ENCODE measurements around the gene NR0B1.

NR0B1 gene

DNA sequence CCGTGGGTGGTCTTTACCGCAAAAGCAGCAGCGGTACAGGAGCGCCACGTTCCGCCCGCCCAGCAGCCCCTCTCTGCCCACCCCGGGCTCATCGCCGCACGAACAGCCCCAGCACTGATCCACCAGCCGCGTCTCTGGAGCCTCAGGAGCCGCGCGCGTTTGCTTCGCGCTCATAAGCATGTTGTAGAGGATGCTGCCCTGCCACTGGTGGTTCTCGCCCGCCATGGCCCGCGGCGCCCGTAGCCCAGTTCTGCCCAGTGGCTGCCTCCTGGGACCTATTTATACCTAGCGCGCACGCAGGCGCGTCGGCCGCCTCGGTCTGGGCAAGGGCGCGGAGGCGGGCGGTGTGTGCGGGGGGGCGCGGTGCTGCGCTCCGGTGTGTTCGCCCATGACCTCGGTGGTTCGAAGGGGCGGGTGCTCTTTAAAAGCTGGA lies at the start of gene NR0B1:
NR0B1 (minus strand) TSS at position 252 of the 433 bp plus-strand sequence; CDS start at position 225, 27 bp downstream.
- DNase-seq (ENCODE audit: low read depth): no peak
- no peak within 1 kb of the TSS for H3K4me3 ChIP-seq (replicated peaks; ENCODE audit: low read depth, low read length)
- TF ChIP-seq CTCF (IDR thresholded peaks at IDR 0.05; ENCODE audit: low read length, missing control alignments): no peak

- H3K4me3 ChIP-seq (replicated peaks; ENCODE audit: low read depth, low read length): no peak overlapping the region
- TF ChIP-seq CTCF (IDR thresholded peaks at IDR 0.05; ENCODE audit: low read length, missing control alignments): no peak
Observed at GRCh38 chrX:30349946-30350345, 40.8 kb upstream of the NR0B1 start.

DNA sequence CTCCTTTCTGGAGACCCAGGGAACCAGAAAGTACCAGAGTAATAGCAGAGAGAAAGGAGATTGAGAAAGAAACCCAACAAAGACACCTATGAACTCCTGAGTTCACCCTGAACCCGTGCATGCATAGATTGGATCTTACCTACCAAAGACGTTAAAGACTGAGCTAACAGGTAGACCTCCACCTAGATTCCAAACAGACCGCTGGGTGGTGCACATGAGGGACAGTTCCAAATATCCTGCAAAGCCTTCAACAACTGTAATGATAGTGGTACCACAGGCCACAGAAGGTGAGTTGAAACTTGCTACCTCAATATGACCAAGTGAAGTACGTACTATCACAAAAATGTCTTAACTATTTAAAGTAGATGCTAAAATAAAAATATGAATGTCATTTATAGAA lies 34.0 kb upstream of the NR0B1 start:
- H3K4me3 ChIP-seq (replicated peaks; ENCODE audit: low read depth, low read length): no peak overlapping the region
- no peak for DNase-seq (ENCODE audit: low read depth)
- no peak for TF ChIP-seq CTCF (IDR thresholded peaks at IDR 0.05; ENCODE audit: low read length, missing control alignments)

More at GRCh38 chrX:30349946-30350345, 40.8 kb upstream of the NR0B1 start:
- no peak for DNase-seq (ENCODE audit: low read depth)

DNA sequence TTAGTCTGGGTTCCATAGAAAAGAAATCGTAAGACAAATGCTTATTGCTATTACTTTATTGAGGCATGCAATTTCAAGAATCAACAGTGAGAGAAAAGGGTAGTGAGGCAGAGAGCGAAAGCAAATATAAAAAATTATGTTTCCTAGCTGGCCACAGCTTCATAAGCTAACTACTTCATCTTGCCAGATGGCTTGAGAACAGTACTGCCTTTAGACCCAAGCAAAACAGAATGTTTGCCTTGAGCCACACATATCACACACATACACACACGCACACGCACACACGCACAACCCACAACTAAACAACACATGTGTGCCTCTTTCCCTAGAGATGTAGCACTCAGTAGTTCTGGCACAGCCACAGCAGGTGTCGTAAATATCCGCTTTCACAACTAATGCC lies 31.6 kb upstream of the NR0B1 start:
- no peak overlapping the region for H3K4me3 ChIP-seq (replicated peaks; ENCODE audit: low read depth, low read length)
- TF ChIP-seq CTCF (IDR thresholded peaks at IDR 0.05; ENCODE audit: low read length, missing control alignments): no peak
- DNase-seq (ENCODE audit: low read depth): no peak

DNA sequence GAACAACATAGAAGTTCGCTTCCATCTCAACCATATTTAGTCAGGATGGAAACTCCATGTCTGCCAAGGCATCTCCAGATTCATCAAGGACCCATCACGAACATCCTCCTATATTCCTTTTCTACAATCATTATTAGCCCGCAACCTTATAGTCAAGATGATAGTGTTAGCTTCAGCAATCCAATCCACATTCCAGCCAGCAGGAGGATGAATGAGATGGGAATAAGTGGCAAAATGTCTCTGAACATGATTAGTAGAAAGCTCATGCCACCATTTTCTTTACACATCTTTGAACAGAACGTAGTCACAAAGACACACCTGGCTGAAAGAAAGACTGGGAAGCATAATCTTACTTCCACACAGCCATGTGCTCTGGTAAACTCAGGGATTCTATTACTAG lies 18.6 kb upstream of the NR0B1 start:
- TF ChIP-seq CTCF (IDR thresholded peaks at IDR 0.05; ENCODE audit: low read length, missing control alignments): no peak
- H3K4me3 ChIP-seq (replicated peaks; ENCODE audit: low read depth, low read length): no peak overlapping the region
- no peak for DNase-seq (ENCODE audit: low read depth)

GRCh38 chrX:30317308-30317707 lies 8.1 kb upstream of the NR0B1 start:
- no peak overlapping the region for H3K4me3 ChIP-seq (replicated peaks; ENCODE audit: low read depth, low read length)
- TF ChIP-seq CTCF (IDR thresholded peaks at IDR 0.05; ENCODE audit: low read length, missing control alignments): no peak
- DNase-seq (ENCODE audit: low read depth): no peak

GRCh38 chrX:30313322-30313721 lies 4.1 kb upstream of the NR0B1 start:
- H3K4me3 ChIP-seq (replicated peaks; ENCODE audit: low read depth, low read length): no peak overlapping the region
- no peak for TF ChIP-seq CTCF (IDR thresholded peaks at IDR 0.05; ENCODE audit: low read length, missing control alignments)
- DNase-seq (ENCODE audit: low read depth): no peak

All from fibroblast of pulmonary artery (primary cell).